ENCODE data around the gene MYLK2.

MYLK2 gene

DNA sequence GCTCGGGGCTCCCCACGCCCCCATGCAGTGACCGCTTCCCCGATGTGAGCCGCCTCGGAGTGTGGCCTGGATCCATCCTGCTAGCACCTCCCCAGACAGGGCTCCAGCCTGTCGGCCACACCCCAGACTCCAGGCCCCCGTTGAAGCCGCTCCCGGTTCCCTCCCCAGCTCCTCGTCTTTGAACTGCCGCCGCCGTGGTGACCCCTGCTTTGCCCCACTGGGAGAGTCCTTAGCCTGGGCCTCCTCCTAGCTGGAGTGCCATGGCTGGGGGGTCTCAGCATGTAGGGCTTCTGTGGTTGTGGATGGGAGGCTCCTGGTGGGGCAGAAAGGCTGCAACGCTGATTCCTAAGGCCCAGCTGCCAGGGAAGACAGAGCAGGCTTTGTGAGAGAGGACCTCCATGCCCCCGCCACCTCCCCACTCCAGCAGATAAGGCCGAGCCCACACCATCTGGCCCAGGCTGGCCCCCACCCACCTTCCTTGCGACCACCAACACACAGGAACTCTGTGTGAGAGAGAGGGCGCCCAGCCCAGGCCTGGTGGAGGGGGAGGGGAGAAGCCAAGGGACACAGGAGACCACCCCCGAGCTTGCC, 14.9 kb downstream of the MYLK2 start:
- Histone ChIP-seq H3K9ac (ENCODE audit: low read depth in 1 of 2, low read length in 2 of 2) (no peak overlapping the region), H3K9me3 (ENCODE audit: control insufficient read depth in 2 of 2, low read length in 2 of 2) (no peaks in the 10 kb centered on the region), H3K4me3 (ENCODE audit: low read length in 2 of 2) (no peak overlapping the region), H3K27ac (ENCODE audit: low read depth in 2 of 2, low read length in 2 of 2) (no peak overlapping the region), H3K36me3 (ENCODE audit: control insufficient read depth in 2 of 2, insufficient read depth in 2 of 2, low read length in 2 of 2) (no peaks in the 10 kb centered on the region), H3K4me1 (ENCODE audit: control insufficient read depth in 2 of 2, insufficient read depth in 2 of 2, low read length in 2 of 2) (peaks cover 16 to 19% of the 10 kb centered on the region in 2 donors), H3K27me3 (ENCODE audit: control insufficient read depth in 2 of 2, insufficient read depth in 2 of 2, low read length in 2 of 2) (no peaks in the 10 kb centered on the region)

DNA sequence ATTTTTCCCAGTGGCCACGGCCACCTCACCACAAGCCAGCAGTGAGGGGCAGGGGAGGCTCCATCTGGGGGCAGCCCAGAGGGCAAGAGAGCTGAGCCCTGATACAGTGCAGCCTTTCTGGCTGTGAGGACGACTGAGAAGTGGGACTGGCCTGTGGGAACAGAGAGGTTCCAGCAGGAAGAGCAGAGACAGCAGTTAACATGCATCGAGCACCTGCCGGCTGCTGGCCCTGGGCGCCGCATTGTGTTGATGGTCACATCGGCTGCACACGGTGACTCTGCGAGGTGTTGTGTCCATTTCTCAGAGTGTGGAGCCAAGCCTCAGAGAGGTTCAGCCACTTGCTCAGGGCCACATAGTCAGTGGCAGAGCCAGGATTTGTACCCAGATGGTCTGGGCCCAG, 16.4 kb downstream of the MYLK2 start:
- Histone ChIP-seq H3K4me3 (ENCODE audit: low read length in 2 of 2) (no peak overlapping the region), H3K9ac (ENCODE audit: low read depth in 1 of 2, low read length in 2 of 2) (no peak overlapping the region), H3K4me1 (ENCODE audit: control insufficient read depth in 2 of 2, insufficient read depth in 2 of 2, low read length in 2 of 2) (peaks cover 16 to 19% of the 10 kb centered on the region in 2 donors)

GRCh38 chr20:31835977-31836852, 17.1 kb downstream of the MYLK2 start:
- no peak overlapping the region for H3K4me3 ChIP-seq (ENCODE audit: low read length in 2 of 2)
- no peaks in the 10 kb centered on the region for H3K36me3 ChIP-seq (ENCODE audit: control insufficient read depth in 2 of 2, insufficient read depth in 2 of 2, low read length in 2 of 2)
- no peaks in the 10 kb centered on the region for H3K27me3 ChIP-seq (ENCODE audit: control insufficient read depth in 2 of 2, insufficient read depth in 2 of 2, low read length in 2 of 2)
- no peak overlapping the region for H3K9ac ChIP-seq (ENCODE audit: low read depth in 1 of 2, low read length in 2 of 2)
- no peaks in the 10 kb centered on the region for H3K9me3 ChIP-seq (ENCODE audit: control insufficient read depth in 2 of 2, low read length in 2 of 2)
- H3K4me1 ChIP-seq (ENCODE audit: control insufficient read depth in 2 of 2, insufficient read depth in 2 of 2, low read length in 2 of 2): peaks cover 16 to 19% of the 10 kb centered on the region in 2 donors
- no peak overlapping the region for H3K27ac ChIP-seq (ENCODE audit: low read depth in 2 of 2, low read length in 2 of 2)

More for the DNA sequence above, 16.4 kb downstream of the MYLK2 start:
- Histone ChIP-seq H3K27me3 (ENCODE audit: control insufficient read depth in 2 of 2, insufficient read depth in 2 of 2, low read length in 2 of 2) (no peaks in the 10 kb centered on the region), H3K9me3 (ENCODE audit: control insufficient read depth in 2 of 2, low read length in 2 of 2) (no peaks in the 10 kb centered on the region), H3K36me3 (ENCODE audit: control insufficient read depth in 2 of 2, insufficient read depth in 2 of 2, low read length in 2 of 2) (no peaks in the 10 kb centered on the region), H3K27ac (ENCODE audit: low read depth in 2 of 2, low read length in 2 of 2) (no peak overlapping the region)

- no peaks in the 10 kb centered on the region for H3K36me3 ChIP-seq (ENCODE audit: control insufficient read depth in 2 of 2, insufficient read depth in 2 of 2, low read length in 2 of 2)
- H3K9ac ChIP-seq (ENCODE audit: low read depth in 1 of 2, low read length in 2 of 2): no peak overlapping the region
- H3K4me1 ChIP-seq (ENCODE audit: control insufficient read depth in 2 of 2, insufficient read depth in 2 of 2, low read length in 2 of 2): peaks cover 16 to 19% of the 10 kb centered on the region in 2 donors
- no peak overlapping the region for H3K4me3 ChIP-seq (ENCODE audit: low read length in 2 of 2)
- peak overlapping the region in 1 of 2 donors; percentile 16 for H3K27ac ChIP-seq (ENCODE audit: low read depth in 2 of 2, low read length in 2 of 2)
- H3K9me3 ChIP-seq (ENCODE audit: control insufficient read depth in 2 of 2, low read length in 2 of 2): no peaks in the 10 kb centered on the region
- H3K27me3 ChIP-seq (ENCODE audit: control insufficient read depth in 2 of 2, insufficient read depth in 2 of 2, low read length in 2 of 2): no peaks in the 10 kb centered on the region
Measured at GRCh38 chr20:31836853-31837608, 17.9 kb downstream of the MYLK2 start.

DNA sequence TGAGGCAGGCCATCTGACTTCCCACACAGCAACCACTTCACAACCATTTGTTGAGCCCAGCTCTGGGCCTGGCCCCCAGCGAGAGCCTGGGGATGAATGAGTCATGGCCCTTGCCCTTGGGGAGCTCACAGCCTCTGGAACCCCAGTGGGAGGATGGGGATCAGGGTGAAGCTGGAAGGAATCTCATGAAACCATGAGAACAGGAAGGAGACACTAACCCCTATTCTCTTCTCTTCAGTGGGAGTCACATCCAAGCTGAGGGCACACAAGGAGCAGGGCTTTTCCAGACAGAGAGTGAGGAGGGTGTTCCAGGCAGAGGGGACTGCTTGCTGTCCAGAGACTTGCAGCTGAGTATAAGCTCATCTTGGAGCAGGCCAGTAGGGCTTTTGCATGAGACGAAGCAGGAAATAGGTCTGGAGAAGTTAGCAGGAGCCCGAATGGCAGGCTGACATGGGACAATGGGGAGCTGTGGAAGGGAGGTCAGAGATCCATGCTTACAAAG, 18.8 kb downstream of the MYLK2 start:
- Histone ChIP-seq H3K36me3 (ENCODE audit: control insufficient read depth in 2 of 2, insufficient read depth in 2 of 2, low read length in 2 of 2) (no peaks in the 10 kb centered on the region), H3K4me3 (ENCODE audit: low read length in 2 of 2) (no peak overlapping the region), H3K4me1 (ENCODE audit: control insufficient read depth in 2 of 2, insufficient read depth in 2 of 2, low read length in 2 of 2) (peaks cover 16 to 19% of the 10 kb centered on the region in 2 donors), H3K9me3 (ENCODE audit: control insufficient read depth in 2 of 2, low read length in 2 of 2) (no peaks in the 10 kb centered on the region), H3K27me3 (ENCODE audit: control insufficient read depth in 2 of 2, insufficient read depth in 2 of 2, low read length in 2 of 2) (no peaks in the 10 kb centered on the region), H3K27ac (ENCODE audit: low read depth in 2 of 2, low read length in 2 of 2) (no peak overlapping the region), H3K9ac (ENCODE audit: low read depth in 1 of 2, low read length in 2 of 2) (no peak overlapping the region)

DNA sequence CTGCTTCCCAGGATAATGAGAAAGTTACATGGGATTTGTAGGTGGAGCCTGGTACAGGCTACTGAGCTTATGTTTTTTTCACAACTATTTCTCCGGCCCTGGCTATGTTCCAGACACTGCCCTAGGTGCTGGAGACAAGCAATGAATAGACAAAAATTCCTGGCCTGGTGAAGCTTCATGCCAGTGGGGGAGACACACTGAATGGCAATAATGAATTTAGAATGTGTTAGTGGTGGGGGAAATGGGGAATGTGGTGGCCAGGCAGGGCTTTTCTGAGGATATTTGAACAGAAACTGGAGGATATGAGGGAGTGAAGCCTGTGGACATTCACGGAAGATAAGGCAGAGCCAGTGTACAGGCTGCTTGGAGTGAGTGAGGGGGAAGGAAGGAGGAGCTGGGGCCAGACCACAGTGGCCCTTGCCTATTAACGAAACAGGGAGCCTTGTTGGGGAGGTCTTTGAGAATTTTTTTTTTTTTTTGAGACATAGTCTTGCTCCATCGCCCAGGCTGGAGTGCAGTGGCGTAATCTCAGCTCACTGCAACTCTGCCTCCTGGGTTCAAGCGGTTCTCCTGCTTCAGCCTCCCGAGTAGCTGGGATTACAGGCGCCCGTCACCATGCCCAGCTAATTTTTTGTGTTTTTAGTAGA, 19.6 kb downstream of the MYLK2 start:
- Histone ChIP-seq H3K4me1 (ENCODE audit: control insufficient read depth in 2 of 2, insufficient read depth in 2 of 2, low read length in 2 of 2) (peaks cover 16 to 19% of the 10 kb centered on the region in 2 donors), H3K36me3 (ENCODE audit: control insufficient read depth in 2 of 2, insufficient read depth in 2 of 2, low read length in 2 of 2) (no peaks in the 10 kb centered on the region), H3K4me3 (ENCODE audit: low read length in 2 of 2) (no peak overlapping the region), H3K9me3 (ENCODE audit: control insufficient read depth in 2 of 2, low read length in 2 of 2) (no peaks in the 10 kb centered on the region), H3K9ac (ENCODE audit: low read depth in 1 of 2, low read length in 2 of 2) (no peak overlapping the region), H3K27ac (ENCODE audit: low read depth in 2 of 2, low read length in 2 of 2) (no peak overlapping the region), H3K27me3 (ENCODE audit: control insufficient read depth in 2 of 2, insufficient read depth in 2 of 2, low read length in 2 of 2) (no peaks in the 10 kb centered on the region)

GRCh38 chr20:31839782-31840487, 20.8 kb downstream of the MYLK2 start:
- H3K4me3 ChIP-seq (ENCODE audit: low read length in 2 of 2): no peak overlapping the region
- peaks cover 16 to 19% of the 10 kb centered on the region in 2 donors for H3K4me1 ChIP-seq (ENCODE audit: control insufficient read depth in 2 of 2, insufficient read depth in 2 of 2, low read length in 2 of 2)
- no peaks in the 10 kb centered on the region for H3K9me3 ChIP-seq (ENCODE audit: control insufficient read depth in 2 of 2, low read length in 2 of 2)
- no peak overlapping the region for H3K27ac ChIP-seq (ENCODE audit: low read depth in 2 of 2, low read length in 2 of 2)
- H3K27me3 ChIP-seq (ENCODE audit: control insufficient read depth in 2 of 2, insufficient read depth in 2 of 2, low read length in 2 of 2): no peaks in the 10 kb centered on the region
- H3K36me3 ChIP-seq (ENCODE audit: control insufficient read depth in 2 of 2, insufficient read depth in 2 of 2, low read length in 2 of 2): no peaks in the 10 kb centered on the region
- H3K9ac ChIP-seq (ENCODE audit: low read depth in 1 of 2, low read length in 2 of 2): no peak overlapping the region

GRCh38 chr20:31840906-31841816, 22.0 kb downstream of the MYLK2 start:
- Histone ChIP-seq H3K27me3 (ENCODE audit: control insufficient read depth in 2 of 2, insufficient read depth in 2 of 2, low read length in 2 of 2) (no peaks in the 10 kb centered on the region), H3K4me1 (ENCODE audit: control insufficient read depth in 2 of 2, insufficient read depth in 2 of 2, low read length in 2 of 2) (peaks cover 8 to 10% of the 10 kb centered on the region in 2 donors), H3K9ac (ENCODE audit: low read depth in 1 of 2, low read length in 2 of 2) (no peak overlapping the region), H3K27ac (ENCODE audit: low read depth in 2 of 2, low read length in 2 of 2) (no peak overlapping the region), H3K4me3 (ENCODE audit: low read length in 2 of 2) (no peak overlapping the region), H3K9me3 (ENCODE audit: control insufficient read depth in 2 of 2, low read length in 2 of 2) (no peaks in the 10 kb centered on the region), H3K36me3 (ENCODE audit: control insufficient read depth in 2 of 2, insufficient read depth in 2 of 2, low read length in 2 of 2) (no peaks in the 10 kb centered on the region)
